Mucosa of descending colon (tissue), 3 donors: ENCODE data around the gene BLM. TPM values are rescaled to one million over a fixed set of nuclear protein-coding genes. Genes with fewer than 3 reads are reported as not detected.

Experiments used
- ATAC-seq: fragments of 200-7000 bp; cut with Tn5 transposase; one replicate; pipeline ENCODE4 v1.9.1; 2020; ENCODE audit warnings: mild to moderate bottlenecking, moderate library complexity
- DNase-seq, 3 donors: peaks; one replicate each; pipeline ENCODE4 v3.0.0-alpha.2; 2020
- H3K36me3 ChIP-seq: fragments of 200-600 bp; one replicate; pipeline ENCODE4 v1.8.0; 2021; ENCODE audit warnings: low read depth, mild to moderate bottlenecking
- H3K4me1 ChIP-seq: fragments of 200-600 bp; one replicate; pipeline ENCODE4 v1.8.0; 2021; ENCODE audit warnings: low read depth, mild to moderate bottlenecking
- H3K4me3 ChIP-seq: fragments of 200-600 bp; one replicate; pipeline ENCODE4 v1.8.0; 2021; ENCODE audit warnings: mild to moderate bottlenecking
- H3K9me3 ChIP-seq: fragments of 200-600 bp; one replicate; pipeline ENCODE4 v1.8.0; 2021; ENCODE audit warnings: mild to moderate bottlenecking
- intact Hi-C, 2 donors: fragments of 100-400 bp; cut with DNase I in 1 of 2; cut with micrococcal nuclease in 1 of 2; formaldehyde crosslinking; loops; one replicate each; pipeline versions ENCODE4 v1.11.0 to v1.11.1; 2022; cut with DNase I, micrococcal nuclease
- total RNA-seq, 3 donors: library from RNA; stranded (reverse); fragmentation: NEBNext Ultra II Directional in 2 of 3; extraction: Animal tissue kit (Norgen Biotek cat#: 25700) in 2 of 3; gene quantifications; one replicate each; pipeline versions ENCODE4 v1.2.1 to v1.2.4, GENCODE V29; 2021 to 2023
- TF ChIP-seq, protein P1 (sequence below): fragments of 200-600 bp; IDR thresholded peaks from one replicate; pipeline ENCODE4 v1.8.0; 2022; ENCODE audit warnings: antibody characterized with exemption, mild to moderate bottlenecking
- donor health status: DM: no; HTN: no; CAD: no; lungs with moderate emphysema.
- donor health status: DM: no; HTN: no; CAD: no.
- donor health status: DM: no; HTN: yes; CAD: no.

Gene BLM
- total RNA-seq, 3 donors from 2014 or later = 2.9 to 7.2 (median 4.1) TPM

DNA sequence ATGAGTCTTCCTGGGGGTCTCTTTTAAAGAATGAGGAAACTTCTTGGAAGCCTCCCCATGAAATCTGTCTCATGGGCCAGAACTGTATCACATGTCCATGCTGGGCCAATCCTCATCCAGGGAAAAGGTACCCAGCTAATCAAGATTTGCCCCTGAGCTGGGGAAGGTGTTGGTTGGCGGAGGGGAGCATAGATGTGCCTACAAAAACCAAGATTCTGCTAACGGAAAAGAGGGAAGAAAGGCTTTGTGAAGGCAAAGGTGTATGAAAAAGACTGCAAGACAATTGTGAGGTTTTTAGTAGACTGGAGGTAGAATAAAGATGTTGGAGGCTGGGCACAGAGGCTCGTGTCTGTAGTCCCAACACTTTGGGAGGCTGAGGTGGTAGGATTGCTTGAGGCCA is 18.5 kb upstream of the BLM start:
- DNase-seq = no peak
- no peaks in the 10 kb centered on the region for H3K9me3 ChIP-seq
- no peak for ATAC-seq
- intact Hi-C loops = loop anchor here in 1 of 2 donors (10.0 kb wide), 2 partner anchors 54 to 186 kb away; partner anchors contain the start of gene FES
- H3K4me3 ChIP-seq = no peak overlapping the region
- H3K4me1 ChIP-seq = no peaks in the 10 kb centered on the region
- no peaks in the 10 kb centered on the region for H3K36me3 ChIP-seq
- TF ChIP-seq, protein P1, sequence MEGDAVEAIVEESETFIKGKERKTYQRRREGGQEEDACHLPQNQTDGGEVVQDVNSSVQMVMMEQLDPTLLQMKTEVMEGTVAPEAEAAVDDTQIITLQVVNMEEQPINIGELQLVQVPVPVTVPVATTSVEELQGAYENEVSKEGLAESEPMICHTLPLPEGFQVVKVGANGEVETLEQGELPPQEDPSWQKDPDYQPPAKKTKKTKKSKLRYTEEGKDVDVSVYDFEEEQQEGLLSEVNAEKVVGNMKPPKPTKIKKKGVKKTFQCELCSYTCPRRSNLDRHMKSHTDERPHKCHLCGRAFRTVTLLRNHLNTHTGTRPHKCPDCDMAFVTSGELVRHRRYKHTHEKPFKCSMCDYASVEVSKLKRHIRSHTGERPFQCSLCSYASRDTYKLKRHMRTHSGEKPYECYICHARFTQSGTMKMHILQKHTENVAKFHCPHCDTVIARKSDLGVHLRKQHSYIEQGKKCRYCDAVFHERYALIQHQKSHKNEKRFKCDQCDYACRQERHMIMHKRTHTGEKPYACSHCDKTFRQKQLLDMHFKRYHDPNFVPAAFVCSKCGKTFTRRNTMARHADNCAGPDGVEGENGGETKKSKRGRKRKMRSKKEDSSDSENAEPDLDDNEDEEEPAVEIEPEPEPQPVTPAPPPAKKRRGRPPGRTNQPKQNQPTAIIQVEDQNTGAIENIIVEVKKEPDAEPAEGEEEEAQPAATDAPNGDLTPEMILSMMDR = no peak

DNA sequence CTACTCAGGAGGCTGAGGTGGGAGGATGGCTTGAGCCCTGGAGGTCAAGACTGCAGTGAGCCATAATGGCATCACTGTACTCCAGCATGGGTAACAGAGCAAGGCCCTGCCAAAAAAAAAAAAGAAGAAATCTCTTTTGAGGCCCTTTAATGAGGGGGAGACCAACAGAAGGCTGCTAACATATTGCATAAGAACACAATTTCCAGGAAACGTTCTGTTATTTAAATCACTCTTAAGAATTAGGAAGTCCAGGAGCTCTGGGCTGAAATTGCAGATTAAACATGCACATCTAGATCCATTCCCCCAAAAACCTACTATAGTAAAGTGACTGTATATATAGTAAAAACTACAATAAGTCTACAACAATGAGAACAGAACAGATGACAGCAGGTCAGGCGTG is 16.1 kb upstream of the BLM start:
- H3K36me3 ChIP-seq = no peaks in the 10 kb centered on the region
- H3K4me3 ChIP-seq = no peak overlapping the region
- intact Hi-C loops = no loop called here
- H3K9me3 ChIP-seq = no peaks in the 10 kb centered on the region
- no peaks in the 10 kb centered on the region for H3K4me1 ChIP-seq
- TF ChIP-seq, protein P1 = no peak
- ATAC-seq (no peak), DNase-seq (no peak)

DNA sequence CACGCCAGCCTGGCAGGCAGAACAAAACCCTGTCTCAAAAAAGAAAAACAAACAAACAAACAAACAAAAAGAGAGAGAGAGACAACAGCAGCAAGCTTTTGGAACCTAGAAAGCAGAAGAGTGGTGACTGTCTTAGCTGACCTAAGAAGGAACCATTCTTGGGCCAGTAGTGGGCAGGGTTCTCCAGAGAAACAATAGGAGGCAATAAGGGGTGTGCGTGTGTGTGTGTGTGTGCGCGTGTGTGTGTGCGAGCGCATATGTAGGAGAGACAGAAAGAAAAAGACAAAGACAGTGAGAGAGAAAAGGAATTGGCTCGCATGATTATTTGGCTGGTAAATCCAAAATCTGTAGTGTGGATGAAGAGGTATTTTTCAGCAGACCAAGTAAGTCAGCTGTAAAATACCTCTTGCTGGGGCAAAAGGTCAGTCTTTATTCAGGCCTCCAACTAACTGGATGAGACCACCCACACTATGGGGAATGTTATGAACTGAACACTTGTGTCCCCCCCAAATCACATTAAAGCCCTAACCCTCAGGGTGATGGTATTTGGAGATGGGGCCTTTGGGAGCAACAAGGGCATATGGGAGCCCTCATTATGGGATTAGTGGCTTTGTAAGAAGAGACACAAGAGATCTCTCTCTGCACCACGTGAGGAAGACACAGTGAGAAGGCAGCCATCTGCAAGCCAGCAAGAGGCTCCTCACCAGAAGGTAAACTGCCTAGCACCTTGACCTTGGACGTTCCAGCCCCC is 15.1 kb upstream of the BLM start:
- Histone ChIP-seq H3K4me1 (no peaks in the 10 kb centered on the region), H3K9me3 (no peaks in the 10 kb centered on the region), H3K36me3 (no peaks in the 10 kb centered on the region), H3K4me3 (no peak overlapping the region)
- TF ChIP-seq, protein P1 = no peak
- ATAC-seq (peak; percentile 46), DNase-seq (peak in 1 of 3 donors; percentile 59)
- intact Hi-C loops = no loop called here

DNA sequence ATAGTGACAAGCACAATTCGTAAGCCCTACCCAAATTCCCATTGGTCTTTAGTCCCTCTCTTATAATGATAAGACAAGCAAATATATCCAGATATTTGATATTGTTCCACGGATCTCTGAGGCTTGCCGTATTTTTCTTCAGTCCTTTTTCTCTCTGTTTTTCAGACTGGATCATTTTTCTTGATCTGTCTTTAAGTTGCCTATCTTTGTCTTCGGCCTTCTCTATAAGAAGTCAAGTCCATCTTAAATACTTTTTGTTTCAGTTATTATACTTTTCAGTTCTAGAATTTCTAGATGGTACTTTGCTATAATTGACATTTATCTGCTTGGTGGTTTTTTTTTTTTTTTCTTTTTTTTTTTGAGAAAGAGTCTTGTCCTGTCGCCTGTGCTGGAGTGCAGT is 13.7 kb upstream of the BLM start:
- ATAC-seq (no peak), DNase-seq (no peak)
- Histone ChIP-seq H3K9me3 (no peaks in the 10 kb centered on the region), H3K4me1 (no peaks in the 10 kb centered on the region), H3K36me3 (no peaks in the 10 kb centered on the region), H3K4me3 (no peak overlapping the region)
- intact Hi-C loops = no loop called here
- TF ChIP-seq, protein P1 = no peak

DNA sequence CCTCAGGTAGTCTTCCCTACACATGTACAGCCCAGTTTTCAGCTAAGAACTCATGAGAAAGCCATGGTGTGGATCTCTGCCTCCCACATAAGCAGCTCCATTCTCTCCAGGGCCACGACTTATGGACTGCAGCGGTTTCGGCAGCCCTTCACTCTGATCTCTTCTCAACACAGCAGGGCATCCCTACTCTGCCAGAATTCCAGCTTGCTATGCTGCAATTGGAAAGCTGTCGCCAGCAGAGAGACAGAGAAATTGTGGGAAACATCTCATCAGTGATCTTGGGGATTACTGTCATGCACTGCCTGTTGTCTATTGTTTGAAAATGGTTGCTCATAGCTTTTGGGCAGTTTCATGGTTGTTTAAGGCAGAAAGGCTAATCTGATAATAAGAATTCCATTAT is 11.9 kb upstream of the BLM start:
- TF ChIP-seq, protein P1 = no peak
- ATAC-seq = no peak
- no peaks in the 10 kb centered on the region for H3K36me3 ChIP-seq
- DNase-seq = no peak
- no peak overlapping the region for H3K4me3 ChIP-seq
- intact Hi-C loops = no loop called here
- H3K9me3 ChIP-seq = no peaks in the 10 kb centered on the region
- H3K4me1 ChIP-seq = no peaks in the 10 kb centered on the region
